ENCODE data around the gene FIGNL2.
A peak's percentile ranks its signal among the peaks of the same experiment; 100 is the strongest.

The FIGNL2 gene

GRCh38 chr12:51874000-51874399, 25.5 kb upstream of the FIGNL2 start:
- Histone ChIP-seq H3K36me3 (ENCODE audit: insufficient read depth, low read length) (no peaks in the 10 kb centered on the region), H3K27ac (ENCODE audit: low read depth, low read length) (no peak overlapping the region), H2AFZ (ENCODE audit: low read length, unreplicated experiment) (no peak overlapping the region), H3K4me1 (ENCODE audit: control insufficient read depth, insufficient read depth, low read length, unreplicated experiment) (no peaks in the 10 kb centered on the region), H3K79me2 (ENCODE audit: control insufficient read depth, insufficient read depth, low read length, unreplicated experiment) (no peaks in the 10 kb centered on the region), H3K27me3 (ENCODE audit: insufficient read depth, low read length) (peaks cover 21% of the 10 kb centered on the region), H3K4me3 (ENCODE audit: low read depth, low read length) (no peak overlapping the region)

DNA sequence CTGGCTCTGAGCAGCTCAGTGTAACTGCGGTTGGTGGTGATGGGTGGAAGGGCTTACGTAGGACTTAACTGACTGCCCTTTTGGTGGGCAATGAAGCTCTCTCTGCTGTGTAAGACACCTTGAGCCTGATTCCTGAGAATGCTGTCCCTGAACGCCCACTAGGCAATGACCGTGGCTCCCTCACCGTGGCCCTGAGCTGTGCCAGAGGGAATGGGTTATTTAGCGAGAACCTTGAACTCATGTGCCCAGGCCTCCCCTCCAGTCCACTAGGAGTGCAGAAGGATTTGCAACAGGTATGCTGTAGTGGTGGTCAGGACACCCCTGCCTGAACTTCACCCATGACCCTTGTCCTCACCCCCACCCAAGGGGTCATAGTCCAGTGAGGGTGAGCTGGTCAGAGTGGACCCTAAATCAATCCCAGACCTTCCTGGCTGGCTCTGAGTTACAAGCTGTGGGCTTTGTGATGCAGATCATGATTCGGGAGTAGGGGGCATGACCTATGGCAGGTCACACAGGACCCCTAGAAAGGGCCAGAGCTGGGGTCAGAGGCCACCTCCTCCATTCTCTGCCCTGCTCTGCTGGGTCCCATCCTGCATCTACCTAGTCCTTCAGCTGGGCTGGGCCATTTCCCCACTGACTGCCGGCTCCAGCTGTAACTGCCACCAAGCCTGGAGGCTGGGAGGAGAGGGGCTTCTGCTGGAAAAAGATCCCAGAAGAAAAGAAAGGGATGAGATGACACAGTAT, 24.9 kb upstream of the FIGNL2 start:
- no peaks in the 10 kb centered on the region for H3K36me3 ChIP-seq (ENCODE audit: insufficient read depth, low read length)
- H2AFZ ChIP-seq (ENCODE audit: low read length, unreplicated experiment) = no peak overlapping the region
- no peak overlapping the region for H3K27ac ChIP-seq (ENCODE audit: low read depth, low read length)
- no peak overlapping the region for H3K4me3 ChIP-seq (ENCODE audit: low read depth, low read length)
- H3K27me3 ChIP-seq (ENCODE audit: insufficient read depth, low read length) = peaks cover 26% of the 10 kb centered on the region
- no peaks in the 10 kb centered on the region for H3K4me1 ChIP-seq (ENCODE audit: control insufficient read depth, insufficient read depth, low read length, unreplicated experiment)
- no peaks in the 10 kb centered on the region for H3K79me2 ChIP-seq (ENCODE audit: control insufficient read depth, insufficient read depth, low read length, unreplicated experiment)

GRCh38 chr12:51872689-51872981, 24.1 kb upstream of the FIGNL2 start:
- H3K36me3 ChIP-seq (ENCODE audit: insufficient read depth, low read length) = no peaks in the 10 kb centered on the region
- H3K79me2 ChIP-seq (ENCODE audit: control insufficient read depth, insufficient read depth, low read length, unreplicated experiment) = no peaks in the 10 kb centered on the region
- no peak overlapping the region for H2AFZ ChIP-seq (ENCODE audit: low read length, unreplicated experiment)
- H3K27ac ChIP-seq (ENCODE audit: low read depth, low read length) = no peak overlapping the region
- no peak overlapping the region for H3K4me3 ChIP-seq (ENCODE audit: low read depth, low read length)
- no peaks in the 10 kb centered on the region for H3K4me1 ChIP-seq (ENCODE audit: control insufficient read depth, insufficient read depth, low read length, unreplicated experiment)
- peaks cover 33% of the 10 kb centered on the region for H3K27me3 ChIP-seq (ENCODE audit: insufficient read depth, low read length)

DNA sequence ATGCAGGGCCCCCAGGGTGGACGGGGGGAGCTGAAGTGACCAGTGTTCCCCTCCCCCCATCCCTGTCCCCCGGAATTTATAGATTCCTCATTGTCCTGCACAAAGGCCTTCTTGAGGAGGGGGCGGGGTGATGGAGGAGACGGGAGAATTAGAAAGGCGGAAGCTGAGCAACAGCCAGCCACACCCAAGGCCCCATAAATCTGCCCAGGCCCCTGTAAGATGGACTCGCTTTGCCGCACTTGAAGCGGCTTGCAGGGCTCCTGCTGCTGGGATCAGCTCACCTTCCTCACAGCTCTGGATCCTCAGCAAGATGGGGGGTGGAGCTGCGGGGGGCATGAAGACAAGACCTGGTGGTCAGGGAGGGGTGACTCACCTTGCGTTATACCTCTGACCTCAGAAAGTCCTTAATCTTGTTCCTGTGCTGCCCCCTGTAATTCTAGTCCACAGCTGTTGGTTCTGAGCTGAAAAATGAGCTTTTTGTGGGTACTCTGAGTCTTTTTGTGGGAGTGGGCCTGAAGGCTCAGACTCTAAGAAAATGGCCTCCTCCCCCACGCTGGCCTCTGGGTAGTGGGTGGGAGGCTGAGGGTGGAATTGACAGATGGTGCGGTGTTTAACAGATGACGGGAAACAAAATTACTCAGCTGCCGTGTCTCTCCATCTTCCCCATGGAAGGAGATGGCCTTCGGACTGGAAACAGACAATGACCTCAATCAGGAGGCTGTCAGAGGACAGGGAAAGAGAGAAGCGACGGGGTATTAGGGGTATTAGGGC, 23.6 kb upstream of the FIGNL2 start:
- Histone ChIP-seq H3K27ac (ENCODE audit: low read depth, low read length) (no peak overlapping the region), H3K27me3 (ENCODE audit: insufficient read depth, low read length) (peaks cover 33% of the 10 kb centered on the region), H2AFZ (ENCODE audit: low read length, unreplicated experiment) (no peak overlapping the region), H3K79me2 (ENCODE audit: control insufficient read depth, insufficient read depth, low read length, unreplicated experiment) (no peaks in the 10 kb centered on the region), H3K4me1 (ENCODE audit: control insufficient read depth, insufficient read depth, low read length, unreplicated experiment) (no peaks in the 10 kb centered on the region), H3K36me3 (ENCODE audit: insufficient read depth, low read length) (no peaks in the 10 kb centered on the region), H3K4me3 (ENCODE audit: low read depth, low read length) (no peak overlapping the region)

- H3K79me2 ChIP-seq (ENCODE audit: control insufficient read depth, insufficient read depth, low read length, unreplicated experiment) = no peaks in the 10 kb centered on the region
- no peak overlapping the region for H3K4me3 ChIP-seq (ENCODE audit: low read depth, low read length)
- H3K4me1 ChIP-seq (ENCODE audit: control insufficient read depth, insufficient read depth, low read length, unreplicated experiment) = no peaks in the 10 kb centered on the region
- no peak overlapping the region for H3K27ac ChIP-seq (ENCODE audit: low read depth, low read length)
- no peak overlapping the region for H2AFZ ChIP-seq (ENCODE audit: low read length, unreplicated experiment)
- H3K27me3 ChIP-seq (ENCODE audit: insufficient read depth, low read length) = peaks cover 33% of the 10 kb centered on the region
- H3K36me3 ChIP-seq (ENCODE audit: insufficient read depth, low read length) = no peaks in the 10 kb centered on the region
Measured at GRCh38 chr12:51871126-51871525, 22.6 kb upstream of the FIGNL2 start.

DNA sequence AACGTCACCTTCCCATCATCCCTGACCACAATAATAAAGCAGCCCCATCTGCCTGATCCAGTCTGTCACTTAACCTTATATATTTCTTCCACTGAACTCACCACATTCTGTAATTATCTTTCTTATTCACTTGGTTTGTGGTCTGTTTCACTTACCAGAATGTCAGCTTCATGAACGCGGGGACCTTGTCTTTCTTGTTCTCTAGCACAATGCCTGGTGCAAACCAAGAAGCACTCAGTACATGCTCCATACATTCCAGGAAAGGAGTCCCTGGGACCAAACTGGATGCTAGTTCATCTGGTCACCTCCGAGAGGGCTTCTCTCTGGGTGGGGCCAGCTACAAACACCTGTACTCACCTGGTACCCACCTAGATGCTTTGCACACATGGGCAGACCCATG, 22.0 kb upstream of the FIGNL2 start:
- Histone ChIP-seq H3K27me3 (ENCODE audit: insufficient read depth, low read length) (peaks cover 33% of the 10 kb centered on the region), H3K36me3 (ENCODE audit: insufficient read depth, low read length) (no peaks in the 10 kb centered on the region), H3K79me2 (ENCODE audit: control insufficient read depth, insufficient read depth, low read length, unreplicated experiment) (no peaks in the 10 kb centered on the region), H2AFZ (ENCODE audit: low read length, unreplicated experiment) (no peak overlapping the region), H3K4me1 (ENCODE audit: control insufficient read depth, insufficient read depth, low read length, unreplicated experiment) (no peaks in the 10 kb centered on the region), H3K27ac (ENCODE audit: low read depth, low read length) (no peak overlapping the region), H3K4me3 (ENCODE audit: low read depth, low read length) (no peak overlapping the region)

DNA sequence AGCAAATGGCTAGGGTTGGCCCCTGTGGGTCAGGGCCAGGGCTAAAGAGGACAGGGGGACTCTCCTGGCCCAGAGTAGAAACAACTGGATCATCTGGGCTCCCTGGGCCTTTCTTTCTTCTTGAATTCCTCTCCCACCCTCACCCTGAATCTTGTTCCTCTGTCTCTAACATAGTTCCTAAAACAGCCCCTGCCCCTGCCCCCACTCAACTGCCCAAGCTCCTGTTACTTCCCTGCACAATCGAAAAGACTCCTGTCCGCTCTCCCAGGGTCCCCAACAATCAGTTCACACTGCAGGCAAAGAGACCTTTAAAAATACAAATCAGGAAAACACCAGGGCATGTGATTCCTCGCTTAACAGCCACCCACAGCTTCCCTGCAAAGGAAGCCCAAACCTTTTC, 21.4 kb upstream of the FIGNL2 start:
- no peak overlapping the region for H2AFZ ChIP-seq (ENCODE audit: low read length, unreplicated experiment)
- no peaks in the 10 kb centered on the region for H3K36me3 ChIP-seq (ENCODE audit: insufficient read depth, low read length)
- no peak overlapping the region for H3K4me3 ChIP-seq (ENCODE audit: low read depth, low read length)
- peaks cover 38% of the 10 kb centered on the region for H3K27me3 ChIP-seq (ENCODE audit: insufficient read depth, low read length)
- no peaks in the 10 kb centered on the region for H3K79me2 ChIP-seq (ENCODE audit: control insufficient read depth, insufficient read depth, low read length, unreplicated experiment)
- no peak overlapping the region for H3K27ac ChIP-seq (ENCODE audit: low read depth, low read length)
- H3K4me1 ChIP-seq (ENCODE audit: control insufficient read depth, insufficient read depth, low read length, unreplicated experiment) = no peaks in the 10 kb centered on the region

DNA sequence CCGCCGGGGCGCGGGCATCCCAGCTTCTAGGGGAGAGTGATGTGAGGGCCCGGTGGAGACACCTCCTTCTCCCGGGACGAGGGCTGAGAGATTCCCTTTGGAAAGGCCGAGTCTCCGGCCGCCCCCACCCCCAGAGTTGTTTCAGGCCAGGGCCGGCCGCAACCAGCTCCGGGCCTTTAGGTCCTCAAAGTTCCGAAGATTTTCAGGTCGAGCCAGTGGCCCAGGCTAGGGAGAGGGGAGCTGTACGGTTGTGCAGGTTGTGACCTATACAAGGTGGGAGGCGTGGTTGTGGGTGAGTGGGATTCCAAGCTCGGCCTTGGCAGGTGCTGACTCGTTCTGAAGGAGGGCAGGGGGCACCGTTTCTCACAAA, 21.0 kb upstream of the FIGNL2 start:
- peaks cover 43% of the 10 kb centered on the region for H3K27me3 ChIP-seq (ENCODE audit: insufficient read depth, low read length)
- H3K4me1 ChIP-seq (ENCODE audit: control insufficient read depth, insufficient read depth, low read length, unreplicated experiment) = no peaks in the 10 kb centered on the region
- H3K79me2 ChIP-seq (ENCODE audit: control insufficient read depth, insufficient read depth, low read length, unreplicated experiment) = no peaks in the 10 kb centered on the region
- no peaks in the 10 kb centered on the region for H3K36me3 ChIP-seq (ENCODE audit: insufficient read depth, low read length)
- H3K27ac ChIP-seq (ENCODE audit: low read depth, low read length) = no peak overlapping the region
- peak overlapping the region; percentile 64 for H2AFZ ChIP-seq (ENCODE audit: low read length, unreplicated experiment)
- H3K4me3 ChIP-seq (ENCODE audit: low read depth, low read length) = peak overlapping the region; percentile 74

DNA sequence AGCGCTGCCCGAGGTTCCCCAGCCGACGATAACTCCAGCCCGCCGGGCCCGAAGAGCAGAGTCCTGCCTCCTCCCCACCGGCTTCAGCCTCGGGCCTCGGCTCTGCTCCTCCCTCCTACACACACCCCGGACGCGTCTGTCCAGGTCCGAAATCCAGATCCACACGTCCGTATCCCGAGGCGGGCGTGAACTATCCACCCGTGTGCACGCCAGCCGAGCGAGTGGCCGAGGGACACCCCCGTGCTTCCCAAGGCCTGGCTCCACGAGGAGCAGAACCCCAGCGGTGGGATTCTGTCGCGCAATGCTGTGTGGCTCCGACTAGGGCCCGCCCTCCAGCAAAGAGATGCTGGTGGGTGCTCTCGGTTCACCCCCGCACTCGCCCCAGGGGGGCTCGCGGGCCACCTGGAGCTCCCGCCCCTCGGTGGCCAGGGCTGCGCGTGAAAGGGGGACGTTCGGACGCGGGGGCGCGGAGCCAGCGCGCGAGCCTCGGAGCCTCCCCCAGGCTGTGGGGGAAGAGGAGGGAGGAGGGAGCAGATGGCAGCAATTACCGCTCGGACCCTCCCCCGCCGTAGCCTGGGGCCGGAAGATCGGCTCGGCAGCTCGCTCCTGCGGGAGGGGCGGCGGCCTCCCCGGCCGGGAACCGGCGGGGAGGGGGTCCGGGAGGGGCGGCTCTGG, 20.4 kb upstream of the FIGNL2 start:
- Histone ChIP-seq H3K79me2 (ENCODE audit: control insufficient read depth, insufficient read depth, low read length, unreplicated experiment) (no peaks in the 10 kb centered on the region), H3K27me3 (ENCODE audit: insufficient read depth, low read length) (peaks cover 48% of the 10 kb centered on the region), H3K36me3 (ENCODE audit: insufficient read depth, low read length) (no peaks in the 10 kb centered on the region), H3K4me3 (ENCODE audit: low read depth, low read length) (peak overlapping the region; percentile 74), H3K4me1 (ENCODE audit: control insufficient read depth, insufficient read depth, low read length, unreplicated experiment) (no peaks in the 10 kb centered on the region), H2AFZ (ENCODE audit: low read length, unreplicated experiment) (peak overlapping the region; percentile 64), H3K27ac (ENCODE audit: low read depth, low read length) (no peak overlapping the region)

GRCh38 chr12:51867796-51868428, 19.4 kb upstream of the FIGNL2 start:
- Histone ChIP-seq H3K27me3 (ENCODE audit: insufficient read depth, low read length) (peaks cover 50% of the 10 kb centered on the region), H3K27ac (ENCODE audit: low read depth, low read length) (no peak overlapping the region), H3K36me3 (ENCODE audit: insufficient read depth, low read length) (no peaks in the 10 kb centered on the region), H3K4me3 (ENCODE audit: low read depth, low read length) (no peak overlapping the region), H3K79me2 (ENCODE audit: control insufficient read depth, insufficient read depth, low read length, unreplicated experiment) (no peaks in the 10 kb centered on the region), H3K4me1 (ENCODE audit: control insufficient read depth, insufficient read depth, low read length, unreplicated experiment) (no peaks in the 10 kb centered on the region), H2AFZ (ENCODE audit: low read length, unreplicated experiment) (no peak overlapping the region)
